ENCODE data around the gene IFT122. TPM values are rescaled to one million over a fixed set of nuclear protein-coding genes. Genes with fewer than 3 reads are reported as not detected.

The IFT122 gene
- total RNA-seq, 1 donor from 2014 or later, result 17.7 TPM

DNA sequence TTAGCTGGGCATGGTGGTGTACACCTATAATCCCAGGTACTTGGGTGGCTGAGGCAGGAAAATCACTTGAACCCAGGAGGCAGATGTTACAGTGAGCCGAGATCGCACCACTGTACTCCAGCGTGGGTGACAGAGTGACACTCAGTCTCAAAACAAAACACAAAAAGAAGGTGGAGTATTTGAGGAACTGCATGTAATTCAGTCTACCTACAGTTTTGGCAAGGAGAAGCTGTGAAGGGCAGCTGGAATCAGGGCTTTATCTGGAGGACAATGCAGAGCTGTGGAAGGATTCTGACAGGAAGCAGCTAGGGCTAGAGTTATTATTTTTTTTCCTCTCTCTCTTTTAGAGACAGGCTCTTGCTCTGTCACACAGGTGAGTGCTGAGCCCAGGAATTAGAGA lies 109.8 kb downstream of the IFT122 start:
- Histone ChIP-seq H2AFZ (ENCODE audit: low read depth, low read length) (no peak overlapping the region), H3K27ac (ENCODE audit: low read depth, low read length) (no peak overlapping the region), H3K79me2 (ENCODE audit: insufficient read depth, low read length) (no peaks in the 10 kb centered on the region), H3K4me1 (ENCODE audit: insufficient read depth, low read length) (peaks cover 9% of the 10 kb centered on the region), H3K9ac (ENCODE audit: low read length) (no peak overlapping the region), H3K36me3 (ENCODE audit: insufficient read depth, low read length) (no peaks in the 10 kb centered on the region), H3K4me2 (ENCODE audit: low read length) (peak overlapping the region; percentile 5), H4K20me1 (ENCODE audit: insufficient read depth, low read length) (no peaks in the 10 kb centered on the region), H3K9me3 (ENCODE audit: insufficient read depth, low read depth, low read length) (no peaks in the 10 kb centered on the region), H3K27me3 (ENCODE audit: insufficient read depth, low read length) (no peaks in the 10 kb centered on the region), H3K4me3 (ENCODE audit: insufficient read depth, low read depth, low read length) (no peak overlapping the region)
- H3K9me3 Mint-ChIP-seq (ENCODE audit: unreplicated experiment), result no peaks in the 10 kb centered on the region
- FAIRE-seq (no peak), DNase-seq (ENCODE audit: low read depth) (no peak)
- H3K27me3 Mint-ChIP-seq (ENCODE audit: low read depth, unreplicated experiment), result no peaks in the 10 kb centered on the region
- H3K4me3 Mint-ChIP-seq (ENCODE audit: unreplicated experiment), result no peak overlapping the region
- H3K36me3 Mint-ChIP-seq (ENCODE audit: low read depth, unreplicated experiment), result peaks cover 4% of the 10 kb centered on the region
- H3K4me1 Mint-ChIP-seq (ENCODE audit: low read depth, unreplicated experiment), result peaks cover 29% of the 10 kb centered on the region
- no peak for TF ChIP-seq EZH2 (IDR thresholded peaks at IDR 0.05; ENCODE audit: insufficient read depth, low read length)
- TF ChIP-seq, protein P1, sequence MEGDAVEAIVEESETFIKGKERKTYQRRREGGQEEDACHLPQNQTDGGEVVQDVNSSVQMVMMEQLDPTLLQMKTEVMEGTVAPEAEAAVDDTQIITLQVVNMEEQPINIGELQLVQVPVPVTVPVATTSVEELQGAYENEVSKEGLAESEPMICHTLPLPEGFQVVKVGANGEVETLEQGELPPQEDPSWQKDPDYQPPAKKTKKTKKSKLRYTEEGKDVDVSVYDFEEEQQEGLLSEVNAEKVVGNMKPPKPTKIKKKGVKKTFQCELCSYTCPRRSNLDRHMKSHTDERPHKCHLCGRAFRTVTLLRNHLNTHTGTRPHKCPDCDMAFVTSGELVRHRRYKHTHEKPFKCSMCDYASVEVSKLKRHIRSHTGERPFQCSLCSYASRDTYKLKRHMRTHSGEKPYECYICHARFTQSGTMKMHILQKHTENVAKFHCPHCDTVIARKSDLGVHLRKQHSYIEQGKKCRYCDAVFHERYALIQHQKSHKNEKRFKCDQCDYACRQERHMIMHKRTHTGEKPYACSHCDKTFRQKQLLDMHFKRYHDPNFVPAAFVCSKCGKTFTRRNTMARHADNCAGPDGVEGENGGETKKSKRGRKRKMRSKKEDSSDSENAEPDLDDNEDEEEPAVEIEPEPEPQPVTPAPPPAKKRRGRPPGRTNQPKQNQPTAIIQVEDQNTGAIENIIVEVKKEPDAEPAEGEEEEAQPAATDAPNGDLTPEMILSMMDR (IDR thresholded peaks at IDR 0.05; ENCODE audit: insufficient read depth, low read depth, low read length), result no peak
- H3K27ac Mint-ChIP-seq (ENCODE audit: unreplicated experiment), result peak overlapping the region; percentile 20

DNA sequence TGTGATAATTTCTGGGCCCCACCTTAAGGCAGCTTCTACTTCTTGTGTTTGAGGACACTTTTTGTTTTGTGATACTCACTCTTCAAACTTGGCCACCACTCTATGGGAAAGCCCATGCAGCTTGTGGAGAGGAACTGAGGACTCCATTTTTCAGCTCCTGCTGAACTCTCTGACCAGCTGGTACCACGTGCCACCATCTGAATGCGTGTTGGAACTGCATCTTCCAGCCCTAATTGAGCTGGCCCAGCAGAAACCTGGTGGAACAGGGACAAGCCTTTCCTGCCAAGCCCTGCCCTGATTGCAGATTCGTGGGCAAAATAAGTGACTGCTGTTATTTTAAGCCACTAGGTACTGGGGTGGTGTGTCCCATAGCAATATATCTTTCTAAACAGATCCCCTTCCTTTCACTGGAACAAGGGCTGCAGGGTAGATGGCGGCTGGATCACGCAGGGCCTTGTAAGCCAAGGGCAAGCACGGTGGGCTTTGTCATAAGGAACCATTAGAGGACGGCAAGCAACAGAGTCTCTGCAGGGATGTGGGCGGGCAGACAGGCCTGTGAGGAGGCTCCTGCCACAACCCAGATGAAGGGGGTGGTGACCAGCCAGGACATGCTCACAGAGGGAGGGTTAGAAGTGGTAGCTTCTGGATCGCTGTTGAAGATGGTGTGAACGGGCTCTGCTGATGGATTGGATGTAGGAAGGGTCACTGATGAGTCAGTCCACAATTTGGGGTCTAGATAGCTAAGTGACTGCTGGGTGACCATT lies 112.4 kb downstream of the IFT122 start:
- peaks cover 13% of the 10 kb centered on the region for H3K4me1 ChIP-seq (ENCODE audit: insufficient read depth, low read length)
- no peak for FAIRE-seq
- H2AFZ ChIP-seq (ENCODE audit: low read depth, low read length), result no peak overlapping the region
- Mint-ChIP-seq H3K27ac (ENCODE audit: unreplicated experiment) (no peak overlapping the region), H3K4me1 (ENCODE audit: low read depth, unreplicated experiment) (peaks cover 40% of the 10 kb centered on the region), H3K27me3 (ENCODE audit: low read depth, unreplicated experiment) (no peaks in the 10 kb centered on the region), H3K36me3 (ENCODE audit: low read depth, unreplicated experiment) (peaks cover 14% of the 10 kb centered on the region), H3K9me3 (ENCODE audit: unreplicated experiment) (no peaks in the 10 kb centered on the region), H3K4me3 (ENCODE audit: unreplicated experiment) (no peak overlapping the region)
- DNase-seq (ENCODE audit: low read depth), result no peak
- no peaks in the 10 kb centered on the region for H3K36me3 ChIP-seq (ENCODE audit: insufficient read depth, low read length)
- no peaks in the 10 kb centered on the region for H3K79me2 ChIP-seq (ENCODE audit: insufficient read depth, low read length)
- H3K9me3 ChIP-seq (ENCODE audit: insufficient read depth, low read depth, low read length), result no peaks in the 10 kb centered on the region
- H3K27me3 ChIP-seq (ENCODE audit: insufficient read depth, low read length), result no peaks in the 10 kb centered on the region
- no peak overlapping the region for H3K9ac ChIP-seq (ENCODE audit: low read length)
- no peak overlapping the region for H3K4me2 ChIP-seq (ENCODE audit: low read length)
- TF ChIP-seq EZH2 (IDR thresholded peaks at IDR 0.05; ENCODE audit: insufficient read depth, low read length), result no peak
- TF ChIP-seq, protein P1 (IDR thresholded peaks at IDR 0.05; ENCODE audit: insufficient read depth, low read depth, low read length), result no peak
- H4K20me1 ChIP-seq (ENCODE audit: insufficient read depth, low read length), result no peaks in the 10 kb centered on the region
- no peak overlapping the region for H3K27ac ChIP-seq (ENCODE audit: low read depth, low read length)
- no peak overlapping the region for H3K4me3 ChIP-seq (ENCODE audit: insufficient read depth, low read depth, low read length)

DNA sequence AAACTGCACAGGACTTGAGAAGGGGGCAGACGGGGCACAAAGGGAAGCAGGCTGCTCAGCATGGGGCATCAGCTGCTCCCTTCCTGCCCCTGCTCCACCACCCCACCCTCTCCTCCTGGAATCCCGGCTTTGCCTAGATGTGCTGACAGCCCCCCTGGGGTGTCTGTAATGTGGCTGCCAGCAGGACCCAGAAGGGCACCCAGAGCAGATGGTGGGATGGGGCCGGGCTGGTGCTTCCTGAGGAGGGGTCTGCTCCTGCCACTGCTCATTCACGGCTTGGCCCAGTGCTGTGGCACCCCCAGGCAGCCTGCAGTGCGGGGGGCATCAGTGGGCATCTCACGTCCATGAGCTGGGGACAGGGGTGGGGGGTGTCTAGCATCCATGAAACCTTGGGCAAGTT lies 113.1 kb downstream of the IFT122 start:
- H3K4me1 ChIP-seq (ENCODE audit: insufficient read depth, low read length), result peaks cover 20% of the 10 kb centered on the region
- Mint-ChIP-seq H3K4me1 (ENCODE audit: low read depth, unreplicated experiment) (peaks cover 47% of the 10 kb centered on the region), H3K36me3 (ENCODE audit: low read depth, unreplicated experiment) (peaks cover 21% of the 10 kb centered on the region), H3K4me3 (ENCODE audit: unreplicated experiment) (no peak overlapping the region), H3K27me3 (ENCODE audit: low read depth, unreplicated experiment) (no peaks in the 10 kb centered on the region), H3K9me3 (ENCODE audit: unreplicated experiment) (no peaks in the 10 kb centered on the region), H3K27ac (ENCODE audit: unreplicated experiment) (no peak overlapping the region)
- H2AFZ ChIP-seq (ENCODE audit: low read depth, low read length), result no peak overlapping the region
- H3K9me3 ChIP-seq (ENCODE audit: insufficient read depth, low read depth, low read length), result no peaks in the 10 kb centered on the region
- H3K79me2 ChIP-seq (ENCODE audit: insufficient read depth, low read length), result no peaks in the 10 kb centered on the region
- no peaks in the 10 kb centered on the region for H3K36me3 ChIP-seq (ENCODE audit: insufficient read depth, low read length)
- no peak for FAIRE-seq
- no peak for TF ChIP-seq EZH2 (IDR thresholded peaks at IDR 0.05; ENCODE audit: insufficient read depth, low read length)
- TF ChIP-seq, protein P1 (IDR thresholded peaks at IDR 0.05; ENCODE audit: insufficient read depth, low read depth, low read length), result no peak
- no peak overlapping the region for H3K27ac ChIP-seq (ENCODE audit: low read depth, low read length)
- no peak overlapping the region for H3K9ac ChIP-seq (ENCODE audit: low read length)
- no peak for DNase-seq (ENCODE audit: low read depth)
- no peak overlapping the region for H3K4me3 ChIP-seq (ENCODE audit: insufficient read depth, low read depth, low read length)
- no peaks in the 10 kb centered on the region for H3K27me3 ChIP-seq (ENCODE audit: insufficient read depth, low read length)
- no peak overlapping the region for H3K4me2 ChIP-seq (ENCODE audit: low read length)
- no peaks in the 10 kb centered on the region for H4K20me1 ChIP-seq (ENCODE audit: insufficient read depth, low read length)
